ENCODE data around the gene GLT8D1.

- TF ChIP-seq GATA2 (IDR thresholded peaks at IDR 0.05; ENCODE audit: low read depth, low read length) (no peak), GATA3 (IDR thresholded peaks at IDR 0.05; ENCODE audit: low read depth, low read length) (no peak)
These were observed 8.6 kb downstream of the GLT8D1 start for GRCh38 chr3:52696830-52697631.
